Activated T-helper 1 cell treated with anti-CD3 and anti-CD28 coated beads, Interleukin-12 subunit alpha, Interleukin-12 subunit beta, Interleukin-2, Interleukin-4 antibody, amounts not matched to agents 30 ng/mL and 10 ng/mL and 1 ng/mL, durations not matched to agents 14 hours and 24 hours and 36 hours (primary cell): Measurements from ENCODE around the gene CCL8. TPM values are rescaled to one million over a fixed set of nuclear protein-coding genes. Genes with fewer than 3 reads are reported as not detected.

ENCODE experiments used
- total RNA-seq: library from RNA; stranded (reverse); gene quantifications from 2 replicates; pipeline ENCODE4 v1.2.3, GENCODE V29; 2022

Gene CCL8
- total RNA-seq, 1 donor from 2014 or later: not detected

Other genes starting within 250 kb of the CCL8 start
- gene CCL2, start 64.2 kb upstream of the CCL8 start, total RNA-seq: 0.39 and 0.65 TPM in 2 replicates
- gene CCL7, start 49.2 kb upstream of the CCL8 start, total RNA-seq: not detected in 2 replicates
- gene CCL11, start 33.7 kb upstream of the CCL8 start, total RNA-seq: not detected in 2 replicates
- not detected in 2 replicates for gene CCL13, start 37.0 kb downstream of the CCL8 start, total RNA-seq
- gene CCL1, start 43.8 kb downstream of the CCL8 start, total RNA-seq: 264 and 266 TPM in 2 replicates